ENCODE data around the gene GPR137C.

GRCh38 chr14:52618602-52619001 lies 66.0 kb downstream of the GPR137C start:
- TF ChIP-seq CTCF (IDR thresholded peaks at IDR 0.05) = no peak
- TF ChIP-seq NFIC (IDR thresholded peaks at IDR 0.05; ENCODE audit: borderline replicate concordance) = no peak
- TF ChIP-seq REST (IDR thresholded peaks at IDR 0.05; ENCODE audit: low read depth, low read length) = no peak
- no peak for TF ChIP-seq FOSL2 (IDR thresholded peaks at IDR 0.05; ENCODE audit: borderline replicate concordance, low read depth)
- no peak for TF ChIP-seq ZBTB33 (IDR thresholded peaks at IDR 0.05; ENCODE audit: borderline replicate concordance, low read depth)
- no peak for TF ChIP-seq GABPA (IDR thresholded peaks at IDR 0.05; ENCODE audit: low read depth)
- no peak for TF ChIP-seq MEF2A (IDR thresholded peaks at IDR 0.05; ENCODE audit: borderline replicate concordance, low read depth)
- TF ChIP-seq MXI1 (IDR thresholded peaks at IDR 0.05; ENCODE audit: low read depth, low read length) = no peak
- TF ChIP-seq MAX (IDR thresholded peaks at IDR 0.05; ENCODE audit: low read depth) = no peak
- no peak for TF ChIP-seq RAD21 (IDR thresholded peaks at IDR 0.05; ENCODE audit: low read length)
- TF ChIP-seq CHD2 (IDR thresholded peaks at IDR 0.05; ENCODE audit: low read length, partially characterized antibody) = no peak
- TF ChIP-seq USF2 (IDR thresholded peaks at IDR 0.05; ENCODE audit: borderline replicate concordance, low read depth, low read length) = no peak
- no peak for TF ChIP-seq POLR2AphosphoS5 (IDR thresholded peaks at IDR 0.05; ENCODE audit: low read depth, low read length)

Measured in SK-N-SH (cell line).